ENCODE results near the gene LCE7A.

The LCE7A gene

DNA sequence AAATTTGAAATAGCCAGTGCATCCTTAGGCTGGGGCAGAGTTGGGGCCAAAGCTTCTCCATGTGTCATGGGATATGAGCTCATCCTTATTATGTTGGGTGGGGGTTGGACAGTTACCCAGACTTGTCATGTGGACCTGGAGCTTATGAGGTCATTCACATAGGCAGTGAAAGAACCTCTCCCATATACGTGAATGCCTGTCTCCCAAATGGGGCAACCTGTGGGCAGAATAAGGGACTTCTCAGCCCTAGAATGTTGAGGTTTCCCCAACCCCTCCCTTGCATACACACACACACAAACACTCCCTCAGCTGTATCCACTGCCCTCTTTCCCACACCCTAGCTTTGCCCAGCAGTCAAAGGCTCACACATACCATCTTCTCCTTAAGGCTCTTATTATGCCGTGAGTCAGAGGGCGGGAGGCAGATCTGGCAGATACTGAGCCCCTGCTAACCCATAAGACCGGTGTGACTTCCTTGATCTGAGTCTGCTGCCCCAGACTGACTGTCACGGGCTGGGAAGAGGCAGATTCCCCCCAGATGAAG lies 46.3 kb downstream of the LCE7A start:
- Histone ChIP-seq H3K9me3 (ENCODE audit: control insufficient read depth, insufficient read depth, low read length) (peaks cover 6% of the 10 kb centered on the region), H3K9ac (ENCODE audit: low read depth, low read length) (no peak overlapping the region), H3K4me1 (ENCODE audit: control insufficient read depth, insufficient read depth, low read length) (no peaks in the 10 kb centered on the region)

DNA sequence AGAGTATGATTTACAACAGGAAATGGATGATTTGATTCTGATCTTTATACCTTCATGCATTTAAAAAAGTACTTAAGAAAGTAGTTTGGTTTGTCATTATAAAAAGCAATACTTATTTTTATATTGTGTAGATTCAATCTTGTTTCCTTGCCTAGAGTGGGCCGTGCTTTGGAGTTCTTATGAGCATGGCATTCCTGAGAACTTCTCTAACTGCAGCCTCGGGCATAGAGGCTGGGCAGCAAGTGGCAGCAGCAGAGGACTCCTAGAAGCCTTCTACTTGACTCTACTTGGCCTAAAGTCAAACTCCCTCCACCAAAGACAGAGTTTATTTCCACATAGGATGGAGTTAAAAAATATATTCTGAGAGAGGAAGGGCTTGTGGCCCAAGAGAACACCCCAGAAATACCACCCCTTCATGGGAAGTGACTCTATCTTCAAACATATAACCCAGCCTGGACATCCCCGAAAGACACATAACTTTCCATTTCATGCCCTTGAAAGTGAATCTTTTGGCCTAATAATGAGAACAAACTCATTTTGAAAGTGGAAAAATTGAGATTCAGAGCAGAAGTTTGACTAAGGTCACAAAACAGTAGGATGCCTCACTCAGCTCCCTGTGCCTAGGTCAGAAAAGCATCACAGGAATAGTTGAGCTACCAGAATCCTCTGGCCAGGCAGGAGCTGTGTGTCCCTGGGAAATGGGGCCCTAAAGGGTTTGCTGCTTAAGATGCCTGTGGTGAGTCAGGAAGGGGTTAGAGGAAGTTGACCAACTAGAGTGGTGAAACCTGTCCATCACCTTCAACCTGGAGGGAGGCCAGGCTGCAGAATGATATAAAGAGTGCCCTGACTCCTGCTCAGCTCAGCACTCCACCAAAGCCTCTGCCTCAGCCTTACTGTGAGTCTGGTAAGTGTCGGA lies 48.1 kb downstream of the LCE7A start, which contains the start of gene IVL:
TSS of gene IVL (plus strand) at position 861 of the 916 bp plus-strand sequence. CDS start 1,252 bp downstream, outside the sequence.
- Histone ChIP-seq H3K9ac (ENCODE audit: low read depth, low read length) (no peak within 1 kb of the TSS), H3K4me3 (ENCODE audit: low read depth, low read length) (no peak within 1 kb of the TSS), H3K9me3 (ENCODE audit: control insufficient read depth, insufficient read depth, low read length) (peaks cover 6% of the 10 kb centered on the region), H3K4me1 (ENCODE audit: control insufficient read depth, insufficient read depth, low read length) (no peaks in the 10 kb centered on the region), H3K36me3 (ENCODE audit: control insufficient read depth, insufficient read depth, low read length) (no peaks in the 10 kb centered on the region), H3K27me3 (ENCODE audit: control insufficient read depth, insufficient read depth, low read length) (no peaks in the 10 kb centered on the region)

More for the DNA sequence above, 46.3 kb downstream of the LCE7A start:
- H3K4me3 ChIP-seq (ENCODE audit: low read depth, low read length): no peak overlapping the region
- H3K36me3 ChIP-seq (ENCODE audit: control insufficient read depth, insufficient read depth, low read length): no peaks in the 10 kb centered on the region
- H3K27me3 ChIP-seq (ENCODE audit: control insufficient read depth, insufficient read depth, low read length): no peaks in the 10 kb centered on the region

DNA sequence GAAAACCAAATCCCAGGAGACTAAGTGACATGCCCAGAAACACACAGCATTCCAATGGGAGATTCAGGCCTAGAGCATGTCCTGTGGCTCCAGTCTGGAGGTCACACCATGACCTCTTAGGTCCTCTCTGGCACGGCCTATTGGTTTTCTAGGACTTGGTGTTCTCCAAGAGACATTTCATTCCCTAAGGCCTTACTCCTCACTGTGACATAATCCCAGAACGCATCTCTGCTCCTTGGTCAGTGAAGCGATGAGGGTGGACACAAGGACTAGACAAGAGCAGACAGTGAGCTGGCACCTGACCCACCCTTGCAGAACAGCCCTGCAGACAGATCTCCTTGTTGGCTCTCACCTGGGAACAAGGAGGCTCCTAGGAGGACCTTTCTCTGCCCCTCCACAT lies 49.4 kb downstream of the LCE7A start:
- no peaks in the 10 kb centered on the region for H3K27me3 ChIP-seq (ENCODE audit: control insufficient read depth, insufficient read depth, low read length)
- H3K9ac ChIP-seq (ENCODE audit: low read depth, low read length): no peak overlapping the region
- H3K4me1 ChIP-seq (ENCODE audit: control insufficient read depth, insufficient read depth, low read length): no peaks in the 10 kb centered on the region
- H3K9me3 ChIP-seq (ENCODE audit: control insufficient read depth, insufficient read depth, low read length): peaks cover 3% of the 10 kb centered on the region
- H3K4me3 ChIP-seq (ENCODE audit: low read depth, low read length): no peak overlapping the region
- no peaks in the 10 kb centered on the region for H3K36me3 ChIP-seq (ENCODE audit: control insufficient read depth, insufficient read depth, low read length)

All from iPS-15b (cell line).